Measurements from ENCODE around the gene RND1. TPM values are rescaled to one million over a fixed set of nuclear protein-coding genes. Genes with fewer than 3 reads are reported as not detected.

The RND1 gene
- total and polyA plus RNA-seq, 7 donors = 0.15 to 1.2 (median 0.19) TPM; not detected in 2

GRCh38 chr12:48824905-48825304 lies 40.8 kb downstream of the RND1 start:
- Histone ChIP-seq H3K36me3 (ENCODE audit: insufficient read depth in 1 of 2, low read depth in 1 of 2) (peaks cover 0 to 28% of the 10 kb centered on the region in 2 donors), H3K27ac (no peak overlapping the region), H3K27me3 (ENCODE audit: insufficient read depth in 3 of 3, low read length in 2 of 3) (no peaks in the 10 kb centered on the region), H3K4me3 (no peak overlapping the region), H3K9me3 (no peaks in the 10 kb centered on the region), H3K4me1 (no peaks in the 10 kb centered on the region)
- TF ChIP-seq CTCF (IDR thresholded peaks at IDR 0.05) = no peak
- ATAC-seq (no peak), DNase-seq (no peak)
- intact Hi-C loops (cut with DNase I) = no loop called here
- 90 to 93% (median 92%) methylated on average over 4 of the region's 4 CpGs for WGBS, 3 donors

GRCh38 chr12:48824112-48824511 lies 41.6 kb downstream of the RND1 start:
- Histone ChIP-seq H3K4me1 (no peaks in the 10 kb centered on the region), H3K36me3 (ENCODE audit: insufficient read depth in 1 of 2, low read depth in 1 of 2) (peaks cover 0 to 20% of the 10 kb centered on the region in 2 donors), H3K27ac (no peak overlapping the region), H3K27me3 (ENCODE audit: insufficient read depth in 3 of 3, low read length in 2 of 3) (peaks cover 0 to 3% (median 2%) of the 10 kb centered on the region in 3 donors), H3K9me3 (no peaks in the 10 kb centered on the region), H3K4me3 (no peak overlapping the region)
- intact Hi-C loops (cut with DNase I) = no loop called here
- ATAC-seq (no peak), DNase-seq (no peak)
- TF ChIP-seq CTCF (IDR thresholded peaks at IDR 0.05) = no peak
- 72 to 79% (median 78%) methylated on average over 12 of the region's 12 CpGs for WGBS, 3 donors

GRCh38 chr12:48823281-48823680 lies 42.4 kb downstream of the RND1 start:
- no peak overlapping the region for H3K27ac ChIP-seq
- no peak for TF ChIP-seq CTCF (IDR thresholded peaks at IDR 0.05)
- no peak overlapping the region for H3K4me3 ChIP-seq
- ATAC-seq (no peak), DNase-seq (no peak)
- peaks cover 0 to 12% of the 10 kb centered on the region in 2 donors for H3K36me3 ChIP-seq (ENCODE audit: insufficient read depth in 1 of 2, low read depth in 1 of 2)
- intact Hi-C loops (cut with DNase I) = no loop called here
- H3K27me3 ChIP-seq (ENCODE audit: insufficient read depth in 3 of 3, low read length in 2 of 3) = peaks cover 0 to 10% (median 2%) of the 10 kb centered on the region in 3 donors
- H3K9me3 ChIP-seq = no peaks in the 10 kb centered on the region
- WGBS, 3 donors = 85 to 87% (median 87%) methylated on average over 11 of the region's 11 CpGs
- H3K4me1 ChIP-seq = no peaks in the 10 kb centered on the region

GRCh38 chr12:48822711-48823110 lies 43.0 kb downstream of the RND1 start:
- WGBS, 3 donors = 76 to 81% (median 81%) methylated on average over 2 of the region's 2 CpGs
- H3K4me1 ChIP-seq = no peaks in the 10 kb centered on the region
- no peak for ATAC-seq
- no peaks in the 10 kb centered on the region for H3K9me3 ChIP-seq
- peaks cover 0 to 7% of the 10 kb centered on the region in 2 donors for H3K36me3 ChIP-seq (ENCODE audit: insufficient read depth in 1 of 2, low read depth in 1 of 2)
- intact Hi-C loops (cut with DNase I) = no loop called here
- no peak overlapping the region for H3K4me3 ChIP-seq
- no peak overlapping the region for H3K27ac ChIP-seq
- DNase-seq = no peak
- H3K27me3 ChIP-seq (ENCODE audit: insufficient read depth in 3 of 3, low read length in 2 of 3) = peaks cover 0 to 15% (median 2%) of the 10 kb centered on the region in 3 donors
- no peak for TF ChIP-seq CTCF (IDR thresholded peaks at IDR 0.05)

GRCh38 chr12:48822139-48822538 lies 43.5 kb downstream of the RND1 start:
- Histone ChIP-seq H3K4me1 (no peaks in the 10 kb centered on the region), H3K27me3 (ENCODE audit: insufficient read depth in 3 of 3, low read length in 2 of 3) (peaks cover 0 to 17% (median 2%) of the 10 kb centered on the region in 3 donors), H3K9me3 (no peaks in the 10 kb centered on the region), H3K27ac (no peak overlapping the region), H3K4me3 (no peak overlapping the region), H3K36me3 (ENCODE audit: insufficient read depth in 1 of 2, low read depth in 1 of 2) (peaks cover 0 to 5% of the 10 kb centered on the region in 2 donors)
- WGBS, 3 donors = 86 to 95% (median 92%) methylated on average over 5 of the region's 5 CpGs
- ATAC-seq (no peak), DNase-seq (no peak)
- TF ChIP-seq CTCF (IDR thresholded peaks at IDR 0.05) = no peak
- intact Hi-C loops (cut with DNase I) = no loop called here
